Parathyroid adenoma (tissue), 2 donors: ENCODE measurements around the gene CPNE4.

Source experiments
- H2AFZ ChIP-seq: fragments of 300-600 bp; sonication (generic); one replicate; pipeline ENCODE4 v1.7.0; 2017; ENCODE audit warnings: antibody characterized with exemption, mild to moderate bottlenecking
- H3K27ac ChIP-seq: fragments of 300-600 bp; sonication (generic); one replicate; pipeline ENCODE4 v1.7.0; 2017
- H3K27me3 ChIP-seq: fragments of 300-600 bp; sonication (generic); one replicate; pipeline ENCODE4 v1.7.0; 2017; ENCODE audit warnings: low read length; ENCODE audit not compliant: control insufficient read depth, insufficient read depth
- H3K36me3 ChIP-seq: fragments of 300-600 bp; sonication (generic); one replicate; pipeline ENCODE4 v1.7.0; 2017; ENCODE audit warnings: low read length; ENCODE audit not compliant: control insufficient read depth, insufficient read depth
- H3K4me1 ChIP-seq: fragments of 300-600 bp; sonication (generic); one replicate; pipeline ENCODE4 v1.7.0; 2017; ENCODE audit warnings: control low read depth
- H3K4me2 ChIP-seq: fragments of 300-600 bp; sonication (generic); one replicate; pipeline ENCODE4 v1.7.0; 2017; ENCODE audit warnings: low read length
- H3K4me3 ChIP-seq: fragments of 300-600 bp; sonication (generic); one replicate; pipeline ENCODE4 v1.7.0; 2017; ENCODE audit warnings: low read depth, low read length
- H3K79me2 ChIP-seq: fragments of 300-600 bp; sonication (generic); one replicate; pipeline ENCODE4 v1.7.0; 2017; ENCODE audit warnings: control low read depth
- H3K9ac ChIP-seq: fragments of 300-600 bp; sonication (generic); one replicate; pipeline ENCODE4 v1.7.0; 2017; ENCODE audit warnings: mild to moderate bottlenecking
- H3K9me3 ChIP-seq: fragments of 300-600 bp; sonication (generic); one replicate; pipeline ENCODE4 v1.7.0; 2017; ENCODE audit warnings: low read length; ENCODE audit not compliant: control insufficient read depth
- TF ChIP-seq, protein P1 (sequence below): fragments of 300-600 bp; sonication (generic); IDR thresholded peaks from one replicate; pipeline ENCODE4 v1.7.0; 2017; ENCODE audit warnings: antibody characterized with exemption, mild to moderate bottlenecking
- donor health status: primary hyperparathyroidism.

CPNE4 gene

DNA sequence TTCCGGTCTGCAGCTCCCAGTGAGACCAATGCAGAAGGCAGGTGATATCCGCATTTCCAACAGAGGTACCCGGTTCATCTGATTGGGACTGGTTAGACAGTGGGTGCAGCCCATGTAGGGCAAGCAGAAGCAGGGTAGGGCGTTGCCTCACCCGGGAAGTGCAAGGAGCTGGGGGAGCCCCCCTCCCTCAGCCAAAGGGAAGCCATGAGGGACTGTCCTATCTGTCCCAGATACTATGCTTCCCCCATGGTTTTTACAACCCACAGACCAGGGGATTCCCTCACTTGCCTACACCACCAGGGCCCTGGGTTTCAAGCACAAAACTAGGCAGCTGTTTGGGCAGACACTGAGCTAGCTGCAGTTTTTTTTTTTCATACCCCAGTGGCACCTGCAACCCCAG is 71.8 kb downstream of the CPNE4 start:
- TF ChIP-seq, protein P1, sequence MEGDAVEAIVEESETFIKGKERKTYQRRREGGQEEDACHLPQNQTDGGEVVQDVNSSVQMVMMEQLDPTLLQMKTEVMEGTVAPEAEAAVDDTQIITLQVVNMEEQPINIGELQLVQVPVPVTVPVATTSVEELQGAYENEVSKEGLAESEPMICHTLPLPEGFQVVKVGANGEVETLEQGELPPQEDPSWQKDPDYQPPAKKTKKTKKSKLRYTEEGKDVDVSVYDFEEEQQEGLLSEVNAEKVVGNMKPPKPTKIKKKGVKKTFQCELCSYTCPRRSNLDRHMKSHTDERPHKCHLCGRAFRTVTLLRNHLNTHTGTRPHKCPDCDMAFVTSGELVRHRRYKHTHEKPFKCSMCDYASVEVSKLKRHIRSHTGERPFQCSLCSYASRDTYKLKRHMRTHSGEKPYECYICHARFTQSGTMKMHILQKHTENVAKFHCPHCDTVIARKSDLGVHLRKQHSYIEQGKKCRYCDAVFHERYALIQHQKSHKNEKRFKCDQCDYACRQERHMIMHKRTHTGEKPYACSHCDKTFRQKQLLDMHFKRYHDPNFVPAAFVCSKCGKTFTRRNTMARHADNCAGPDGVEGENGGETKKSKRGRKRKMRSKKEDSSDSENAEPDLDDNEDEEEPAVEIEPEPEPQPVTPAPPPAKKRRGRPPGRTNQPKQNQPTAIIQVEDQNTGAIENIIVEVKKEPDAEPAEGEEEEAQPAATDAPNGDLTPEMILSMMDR = no peak
- Histone ChIP-seq H3K9ac (no peak overlapping the region), H3K4me2 (no peak overlapping the region), H3K4me3 (no peak overlapping the region), H3K4me1 (no peaks in the 10 kb centered on the region), H3K27ac (no peak overlapping the region), H2AFZ (no peak overlapping the region), H3K79me2 (no peaks in the 10 kb centered on the region), H3K36me3 (no peaks in the 10 kb centered on the region), H3K9me3 (no peaks in the 10 kb centered on the region), H3K27me3 (no peaks in the 10 kb centered on the region)

GRCh38 chr3:131960324-131960723 is 74.5 kb downstream of the CPNE4 start:
- Histone ChIP-seq H3K36me3 (no peaks in the 10 kb centered on the region), H3K9ac (no peak overlapping the region), H3K9me3 (no peaks in the 10 kb centered on the region), H3K4me2 (no peak overlapping the region), H2AFZ (no peak overlapping the region), H3K27me3 (no peaks in the 10 kb centered on the region), H3K4me1 (no peaks in the 10 kb centered on the region), H3K79me2 (no peaks in the 10 kb centered on the region), H3K4me3 (no peak overlapping the region), H3K27ac (no peak overlapping the region)
- TF ChIP-seq, protein P1 = no peak

DNA sequence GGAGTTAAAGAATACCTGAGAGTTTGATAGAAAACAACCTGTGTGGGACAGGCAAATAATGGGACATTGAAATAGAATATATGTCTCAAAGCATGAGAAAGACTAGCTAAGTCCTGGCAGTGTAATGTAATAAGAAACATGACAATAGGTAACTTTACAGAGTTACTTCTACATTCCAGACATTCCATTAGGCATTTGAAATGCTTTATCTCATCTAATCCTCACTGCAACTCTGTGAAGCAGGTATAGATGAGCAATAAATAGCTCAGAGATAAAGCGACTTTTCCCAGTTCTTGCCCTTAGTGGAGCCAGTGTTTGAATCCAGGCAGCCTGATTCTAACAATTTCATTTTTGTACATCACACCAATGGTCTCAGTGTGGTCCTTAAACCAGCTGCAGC is 76.8 kb downstream of the CPNE4 start:
- TF ChIP-seq, protein P1 = no peak
- H3K27ac ChIP-seq = no peak overlapping the region
- no peak overlapping the region for H3K4me2 ChIP-seq
- no peaks in the 10 kb centered on the region for H3K27me3 ChIP-seq
- H3K9ac ChIP-seq = no peak overlapping the region
- no peaks in the 10 kb centered on the region for H3K4me1 ChIP-seq
- no peaks in the 10 kb centered on the region for H3K79me2 ChIP-seq
- no peaks in the 10 kb centered on the region for H3K36me3 ChIP-seq
- no peak overlapping the region for H2AFZ ChIP-seq
- no peak overlapping the region for H3K4me3 ChIP-seq
- H3K9me3 ChIP-seq = no peaks in the 10 kb centered on the region

DNA sequence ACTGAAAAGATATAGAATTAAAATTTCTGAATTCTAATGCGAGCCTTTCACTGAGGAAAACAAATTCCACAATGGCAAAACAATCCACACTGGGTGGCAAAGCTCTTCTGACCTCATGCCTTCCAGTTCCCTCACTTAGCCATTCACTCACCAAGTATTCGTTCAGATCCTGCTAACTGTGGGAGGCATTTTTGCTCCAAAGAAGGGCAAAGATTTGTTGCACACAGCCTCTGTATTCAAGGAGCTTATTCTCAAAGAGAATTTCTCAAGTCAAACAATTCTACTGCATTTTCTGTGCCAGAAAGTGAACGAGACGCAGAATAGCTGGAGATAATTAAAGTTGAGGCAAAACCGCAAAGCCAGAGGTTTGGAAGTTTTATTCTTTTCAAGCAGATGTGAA is 77.3 kb downstream of the CPNE4 start:
- TF ChIP-seq, protein P1 = no peak
- Histone ChIP-seq H3K79me2 (no peaks in the 10 kb centered on the region), H3K9ac (no peak overlapping the region), H3K4me2 (no peak overlapping the region), H3K36me3 (no peaks in the 10 kb centered on the region), H2AFZ (no peak overlapping the region), H3K27ac (no peak overlapping the region), H3K27me3 (no peaks in the 10 kb centered on the region), H3K4me1 (no peaks in the 10 kb centered on the region), H3K4me3 (no peak overlapping the region), H3K9me3 (no peaks in the 10 kb centered on the region)

DNA sequence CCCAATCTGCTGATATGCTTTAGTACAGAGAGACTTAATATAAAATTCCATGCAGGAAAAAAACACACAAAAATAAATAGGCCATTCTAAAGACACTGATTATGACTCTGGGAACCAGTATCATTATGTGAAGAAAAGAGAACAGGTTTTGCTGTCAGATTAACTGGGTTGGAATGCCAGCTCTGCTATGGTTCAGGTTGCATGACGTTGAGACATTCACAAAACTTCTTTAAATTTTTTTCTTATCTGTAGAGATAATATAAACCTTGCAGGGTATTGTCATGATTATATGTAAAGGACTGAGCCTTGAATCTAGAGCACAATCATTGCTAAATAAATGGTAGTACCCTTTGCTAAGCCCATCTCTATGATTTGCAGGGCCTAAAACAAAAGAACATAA is 86.0 kb downstream of the CPNE4 start:
- no peak overlapping the region for H3K27ac ChIP-seq
- no peak overlapping the region for H3K9ac ChIP-seq
- H2AFZ ChIP-seq = no peak overlapping the region
- H3K36me3 ChIP-seq = no peaks in the 10 kb centered on the region
- no peaks in the 10 kb centered on the region for H3K4me1 ChIP-seq
- H3K9me3 ChIP-seq = no peaks in the 10 kb centered on the region
- H3K79me2 ChIP-seq = no peaks in the 10 kb centered on the region
- H3K4me3 ChIP-seq = no peak overlapping the region
- TF ChIP-seq, protein P1 = no peak
- no peaks in the 10 kb centered on the region for H3K27me3 ChIP-seq
- no peak overlapping the region for H3K4me2 ChIP-seq
